Spleen (tissue), 11 donors: Measurements from ENCODE around the gene SRGAP1. TPM values are rescaled to one million over a fixed set of nuclear protein-coding genes. Genes with fewer than 3 reads are reported as not detected.

Experiments
- DNase-seq: peaks from one replicate; pipeline ENCODE4 v3.0.0-alpha.2; 2020
- H3K27ac ChIP-seq, 8 donors: fragments of 200-600 bp; sonication (generic) in 7 of 8; 1 replicate in 4 of 8; 2 replicates in 4 of 8; pipeline versions ENCODE4 v1.5.0 to v1.8.0; 2016 to 2021; ENCODE audit warnings: inconsistent platforms in 4 of 8, mild to moderate bottlenecking in 4 of 8, moderate library complexity in 1 of 8
- H3K27me3 ChIP-seq, 7 donors: fragments of 200-600 bp; sonication (generic) in 6 of 7; replicated peaks in 1 of 7; 1 replicate in 4 of 7; 2 replicates in 3 of 7; pipeline versions ENCODE4 v1.5.0 to v1.8.0; 2016 to 2021; ENCODE audit warnings: inconsistent platforms in 3 of 7, mild to moderate bottlenecking in 1 of 7
- H3K36me3 ChIP-seq, 6 donors: fragments of 200-600 bp; sonication (generic) in 5 of 6; 1 replicate in 4 of 6; 2 replicates in 2 of 6; pipeline versions ENCODE4 v1.5.0 to v1.8.0; 2016 to 2021; ENCODE audit warnings: inconsistent platforms in 2 of 6
- H3K4me1 ChIP-seq, 6 donors: fragments of 200-600 bp; sonication (generic) in 5 of 6; 1 replicate in 3 of 6; 2 replicates in 3 of 6; pipeline versions ENCODE4 v1.5.0 to v1.8.0; 2016 to 2021; ENCODE audit warnings: inconsistent platforms in 3 of 6
- H3K4me3 ChIP-seq, 8 donors: fragments of 200-600 bp; sonication (generic) in 7 of 8; 1 replicate in 4 of 8; 2 replicates in 4 of 8; pipeline versions ENCODE4 v1.5.0 to v1.8.0; 2016 to 2021; ENCODE audit warnings: inconsistent platforms in 4 of 8, mild to moderate bottlenecking in 4 of 8, moderate library complexity in 2 of 8
- H3K9me3 ChIP-seq, 8 donors: fragments of 200-600 bp; sonication (generic) in 7 of 8; 1 replicate in 4 of 8; 2 replicates in 4 of 8; pipeline versions ENCODE4 v1.5.0 to v1.8.0; 2016 to 2021; ENCODE audit warnings: inconsistent platforms in 4 of 8
- POLR2A ChIP-seq, 3 donors: fragments of 450-650 bp; IDR thresholded peaks; one replicate each; pipeline ENCODE4 v1.5.1; 2017; ENCODE audit warnings: antibody characterized with exemption in 3 of 3, mild to moderate bottlenecking in 1 of 3
- POLR2AphosphoS5 ChIP-seq, 3 donors: sonication (generic); formaldehyde crosslinking; IDR thresholded peaks; one replicate each; pipeline ENCODE4 v1.5.1; 2017; ENCODE audit warnings: antibody characterized with exemption in 3 of 3
- WGBS, 5 donors: extraction: QIAGEN DNeasy Blood & Tissue Kit in 3 of 5; methylation state at CpG; one replicate each; pipeline versions ENCODE4 v1.1.5 to v1.1.7; 2013 to 2018; 5-methylcytosine and 5-hydroxymethylcytosine counted together
- intact Hi-C: fragments of 100-400 bp; cut with DNase I; formaldehyde crosslinking; loops from one replicate; pipeline ENCODE4 v1.15.0; 2023; ENCODE audit warnings: low total_unique reads
- polyA plus RNA-seq, 3 donors: library from polyadenylated mRNA; stranded (reverse); fragments of 200-250 nt; gene quantifications; one replicate each; pipeline ENCODE4 v1.2.1, GENCODE V29; 2013
- total RNA-seq, 7 donors: library from RNA; depleted of rRNA in 3 of 7; stranded (reverse); fragments of >200 nt in 3 of 7; fragmentation: NEBNext Ultra II Directional in 4 of 7; extraction: Animal tissue kit (Norgen Biotek cat#: 25700) in 4 of 7; gene quantifications; one replicate each; pipeline versions ENCODE4 v1.1.0 to v1.2.1, GENCODE V29; 2016 to 2021
- TF ChIP-seq, protein P1 (sequence below), 11 experiments: fragments of 200-600 bp in 7 of 11; fragments of 450-650 bp in 4 of 11; sonication (generic) in 4 of 11; IDR thresholded peaks in 8 of 11; conservative IDR thresholded peaks in 3 of 11; 1 replicate in 7 of 11; 2 replicates in 4 of 11; pipeline versions ENCODE4 v1.4.0 to v1.8.0; 2016 to 2021; ENCODE audit warnings: antibody characterized with exemption in 11 of 11, inconsistent platforms in 4 of 11, mild to moderate bottlenecking in 1 of 11
- donor health status: healthy with polysubstance abuse.
- donor health status: DM: no; HTN: no; CAD: no; lungs with moderate emphysema.
- donor health status: DM: no; HTN: no; CAD: no.
- donor health status: Bipolar disorder and iron deficiency.
- donor health status: healthy.
- donor health status: DM: no; HTN: no; CAD: no.
- donor health status: DM: yes; HTN: yes; CAD: no.

SRGAP1 gene
- total and polyA plus RNA-seq, 10 donors = 0.37 to 20.1 (median 13.4) TPM

DNA sequence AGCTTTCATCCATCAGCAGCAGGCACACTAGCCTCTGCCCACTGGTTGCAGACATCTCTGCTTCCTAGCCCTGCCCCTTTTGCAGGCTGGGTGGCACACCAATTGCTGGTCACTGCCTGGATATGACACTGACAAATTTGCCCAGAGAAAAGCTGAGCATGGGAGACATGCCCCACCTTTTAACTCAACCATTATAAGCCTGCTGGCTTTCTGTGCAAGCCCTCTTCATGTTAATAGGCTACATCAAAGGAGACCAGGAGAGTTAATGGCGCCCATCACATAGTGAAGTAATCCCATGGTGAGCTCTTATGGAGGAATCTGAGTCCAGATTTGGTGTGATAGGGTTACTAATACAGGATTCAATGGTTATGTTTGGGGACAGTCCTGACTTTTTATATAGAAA is 238.4 kb downstream of the SRGAP1 start:
- Histone ChIP-seq H3K9me3 (no peaks in the 10 kb centered on the region), H3K36me3 (peaks cover 0 to 12% (median 0%) of the 10 kb centered on the region in 6 donors), H3K27ac (peak overlapping the region in 1 of 8 donors; percentile 38), H3K27me3 (no peaks in the 10 kb centered on the region), H3K4me3 (no peak overlapping the region), H3K4me1 (peaks cover 0 to 6% (median 2%) of the 10 kb centered on the region in 6 donors)
- 71 to 97% (median 90%) methylated on average over 1 of the region's 1 CpG for WGBS, 5 donors
- no peak for TF ChIP-seq POLR2A (IDR thresholded peaks at IDR 0.05)
- TF ChIP-seq, protein P1, sequence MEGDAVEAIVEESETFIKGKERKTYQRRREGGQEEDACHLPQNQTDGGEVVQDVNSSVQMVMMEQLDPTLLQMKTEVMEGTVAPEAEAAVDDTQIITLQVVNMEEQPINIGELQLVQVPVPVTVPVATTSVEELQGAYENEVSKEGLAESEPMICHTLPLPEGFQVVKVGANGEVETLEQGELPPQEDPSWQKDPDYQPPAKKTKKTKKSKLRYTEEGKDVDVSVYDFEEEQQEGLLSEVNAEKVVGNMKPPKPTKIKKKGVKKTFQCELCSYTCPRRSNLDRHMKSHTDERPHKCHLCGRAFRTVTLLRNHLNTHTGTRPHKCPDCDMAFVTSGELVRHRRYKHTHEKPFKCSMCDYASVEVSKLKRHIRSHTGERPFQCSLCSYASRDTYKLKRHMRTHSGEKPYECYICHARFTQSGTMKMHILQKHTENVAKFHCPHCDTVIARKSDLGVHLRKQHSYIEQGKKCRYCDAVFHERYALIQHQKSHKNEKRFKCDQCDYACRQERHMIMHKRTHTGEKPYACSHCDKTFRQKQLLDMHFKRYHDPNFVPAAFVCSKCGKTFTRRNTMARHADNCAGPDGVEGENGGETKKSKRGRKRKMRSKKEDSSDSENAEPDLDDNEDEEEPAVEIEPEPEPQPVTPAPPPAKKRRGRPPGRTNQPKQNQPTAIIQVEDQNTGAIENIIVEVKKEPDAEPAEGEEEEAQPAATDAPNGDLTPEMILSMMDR (IDR thresholded peaks at IDR 0.05 in 8 of 11, conservative IDR thresholded peaks at IDR 0.05 in 3 of 11) = no peak
- TF ChIP-seq POLR2AphosphoS5 (IDR thresholded peaks at IDR 0.05) = no peak
- no peak for DNase-seq
- intact Hi-C loops = no loop called here

DNA sequence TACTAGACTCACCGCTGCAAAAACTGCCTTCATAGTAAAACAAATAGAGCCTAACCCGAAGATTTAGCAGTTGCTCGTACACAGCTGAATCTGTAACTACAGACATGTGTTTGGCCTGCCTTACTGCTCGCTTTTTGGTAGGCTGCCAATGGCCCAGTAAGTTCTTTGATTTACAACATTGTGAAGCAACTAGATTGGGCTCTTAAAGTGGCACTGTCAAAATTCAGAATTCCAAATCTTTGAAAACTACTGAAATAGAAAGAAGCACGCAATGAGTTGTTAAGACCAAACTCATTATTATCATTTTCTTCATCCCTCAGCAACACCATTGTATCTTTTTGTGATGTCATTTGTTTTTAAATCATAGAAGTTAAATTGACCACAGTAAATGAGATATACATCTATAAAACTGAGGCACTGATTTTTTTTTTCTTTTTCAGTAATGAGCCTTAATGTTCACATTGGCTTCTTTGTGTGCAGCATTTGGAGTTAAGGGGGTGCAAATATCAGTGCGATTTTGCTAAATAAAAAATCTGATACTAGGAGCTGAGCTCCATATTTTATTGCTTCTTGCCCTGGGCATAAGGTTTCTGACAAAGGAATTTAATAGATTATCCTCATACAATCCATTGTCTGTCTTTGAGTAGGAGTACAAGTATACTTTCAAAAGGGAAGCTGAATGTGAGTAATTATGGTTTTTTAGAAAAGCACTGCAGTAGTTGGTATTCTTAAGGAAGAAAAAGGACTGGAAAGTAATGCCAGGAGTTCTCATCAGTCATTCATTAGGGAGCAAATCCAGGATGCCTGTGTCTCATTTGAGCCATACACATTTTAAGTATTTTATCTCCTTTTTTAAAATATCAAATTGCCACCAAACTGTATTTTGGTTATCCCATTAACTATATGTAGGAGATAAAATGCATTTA is 239.0 kb downstream of the SRGAP1 start:
- 57 to 78% (median 65%) methylated on average over 6 of the region's 6 CpGs for WGBS, 5 donors
- intact Hi-C loops = no loop called here
- DNase-seq = no peak

DNA sequence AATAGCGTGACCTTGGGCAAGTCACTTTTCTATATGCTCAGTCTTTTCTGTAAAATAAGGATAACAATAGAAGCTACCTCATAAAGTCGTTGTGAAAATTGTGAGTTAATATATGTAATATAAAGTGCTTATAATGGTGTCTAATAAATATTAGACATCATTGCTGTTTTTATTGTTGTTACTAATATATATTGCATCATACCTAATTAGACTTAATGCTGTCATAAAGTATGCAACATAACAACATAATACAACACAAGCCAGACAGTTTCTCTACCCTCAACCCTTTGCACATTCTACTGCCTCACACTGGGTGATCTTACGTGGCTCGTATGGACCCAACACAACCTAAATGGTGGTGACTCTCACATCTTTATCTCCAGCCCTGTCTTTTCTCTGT is 240.7 kb downstream of the SRGAP1 start:
- WGBS, 5 donors = 88 to 93% (median 92%) methylated on average over 4 of the region's 4 CpGs

More for the DNA sequence above, 239.0 kb downstream of the SRGAP1 start:
- Histone ChIP-seq H3K4me3 (no peak overlapping the region), H3K27me3 (no peaks in the 10 kb centered on the region), H3K27ac (peak overlapping the region in 1 of 8 donors; percentile 38), H3K9me3 (no peaks in the 10 kb centered on the region), H3K4me1 (peaks cover 0 to 12% (median 7%) of the 10 kb centered on the region in 6 donors), H3K36me3 (peaks cover 0 to 12% (median 0%) of the 10 kb centered on the region in 6 donors)
- no peak for TF ChIP-seq POLR2AphosphoS5 (IDR thresholded peaks at IDR 0.05)
- TF ChIP-seq, protein P1 (IDR thresholded peaks at IDR 0.05 in 8 of 11, conservative IDR thresholded peaks at IDR 0.05 in 3 of 11) = no peak
- TF ChIP-seq POLR2A (IDR thresholded peaks at IDR 0.05) = no peak

More for the DNA sequence above, 240.7 kb downstream of the SRGAP1 start:
- peaks cover 0 to 21% (median 8%) of the 10 kb centered on the region in 6 donors for H3K4me1 ChIP-seq
- H3K27me3 ChIP-seq = no peaks in the 10 kb centered on the region
- TF ChIP-seq POLR2A (IDR thresholded peaks at IDR 0.05) (no peak), POLR2AphosphoS5 (IDR thresholded peaks at IDR 0.05) (no peak)
- TF ChIP-seq, protein P1 (IDR thresholded peaks at IDR 0.05 in 8 of 11, conservative IDR thresholded peaks at IDR 0.05 in 3 of 11) = no peak
- H3K36me3 ChIP-seq = no peaks in the 10 kb centered on the region
- no peak overlapping the region for H3K27ac ChIP-seq
- H3K9me3 ChIP-seq = no peaks in the 10 kb centered on the region
- H3K4me3 ChIP-seq = no peak overlapping the region
- DNase-seq = no peak
- intact Hi-C loops = no loop called here
